NCI-H460 (cell line): ENCODE results near the gene TSC22D1. TPM values are rescaled to one million over a fixed set of nuclear protein-coding genes. Genes with fewer than 3 reads are reported as not detected.

Experiments used
- DNase-seq: peaks from one replicate; pipeline ENCODE4 v3.0.0-alpha.2; 2016; ENCODE audit warnings: low read depth; ENCODE audit errors: extremely low read depth
- total RNA-seq: library from RNA; depleted of rRNA; stranded (reverse); fragments of >200 nt; shearing (Covaris generic); gene quantifications from 2 replicates; pipeline ENCODE4 v1.2.3, GENCODE V29; 2014; rRNA removed

Gene TSC22D1
- total RNA-seq, 1 experiment from 2014 or later = 154 TPM

GRCh38 chr13:44393391-44393790 is 182.7 kb downstream of the TSC22D1 start:
- DNase-seq = no peak

- no peak for DNase-seq
Measured at GRCh38 chr13:44389876-44390275, 186.3 kb downstream of the TSC22D1 start.

- no peak for DNase-seq
Measured at GRCh38 chr13:44389060-44389666, 187.0 kb downstream of the TSC22D1 start.

DNA sequence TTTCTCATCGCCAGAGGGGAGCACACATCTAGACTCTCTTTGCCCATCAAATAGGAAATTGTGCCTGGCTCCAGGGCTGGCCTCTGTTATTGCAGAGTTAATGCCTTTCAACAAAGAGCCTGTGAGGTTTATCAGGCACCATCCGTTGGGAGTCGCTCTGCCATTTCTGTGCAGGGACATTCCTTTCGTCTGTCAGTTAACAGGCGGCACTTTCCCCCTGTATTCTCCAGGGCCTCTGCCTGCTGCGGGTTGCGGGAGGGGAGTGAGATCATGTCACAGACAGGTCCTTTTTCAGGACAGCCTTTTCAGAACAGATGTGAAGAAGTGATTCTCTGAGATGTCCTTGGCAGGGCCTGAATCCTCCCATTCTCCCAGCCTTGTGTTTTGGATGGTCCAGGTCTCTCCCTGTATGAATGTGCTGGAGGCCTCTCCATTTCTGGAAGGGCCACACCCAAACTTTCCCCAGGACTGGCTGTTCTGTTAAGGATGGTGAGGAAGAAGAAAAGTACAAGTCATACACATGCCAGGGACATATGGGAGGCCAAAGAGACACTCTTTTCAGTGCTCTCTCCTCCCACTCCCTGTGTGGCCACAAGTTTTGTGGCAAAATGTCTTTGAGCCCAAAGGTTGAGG is 187.6 kb downstream of the TSC22D1 start:
- DNase-seq = no peak

GRCh38 chr13:44386913-44387556 is 189.1 kb downstream of the TSC22D1 start:
- DNase-seq = no peak

GRCh38 chr13:44385847-44386246 is 190.3 kb downstream of the TSC22D1 start:
- no peak for DNase-seq

- DNase-seq = no peak
Measured at GRCh38 chr13:44385401-44385800, 190.7 kb downstream of the TSC22D1 start.

DNA sequence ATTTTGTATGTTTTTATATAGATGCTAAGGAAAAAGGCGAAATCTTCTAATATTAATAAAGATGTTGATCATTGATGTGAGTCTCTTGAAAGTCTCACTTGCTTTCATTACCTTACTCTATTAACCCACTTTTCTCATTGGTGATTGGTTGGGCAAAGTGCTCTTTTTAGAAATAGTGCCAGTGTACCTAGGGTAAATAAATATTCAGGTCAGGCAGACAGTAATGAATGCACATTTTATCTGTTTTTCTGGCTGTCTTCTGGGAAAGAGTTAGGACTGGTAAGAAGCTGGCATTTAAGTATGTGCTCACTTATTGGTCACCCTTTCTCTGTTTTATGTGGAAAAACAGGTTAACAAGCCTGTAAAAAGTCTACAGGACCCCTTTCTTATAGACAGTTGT is 191.4 kb downstream of the TSC22D1 start:
- no peak for DNase-seq

DNA sequence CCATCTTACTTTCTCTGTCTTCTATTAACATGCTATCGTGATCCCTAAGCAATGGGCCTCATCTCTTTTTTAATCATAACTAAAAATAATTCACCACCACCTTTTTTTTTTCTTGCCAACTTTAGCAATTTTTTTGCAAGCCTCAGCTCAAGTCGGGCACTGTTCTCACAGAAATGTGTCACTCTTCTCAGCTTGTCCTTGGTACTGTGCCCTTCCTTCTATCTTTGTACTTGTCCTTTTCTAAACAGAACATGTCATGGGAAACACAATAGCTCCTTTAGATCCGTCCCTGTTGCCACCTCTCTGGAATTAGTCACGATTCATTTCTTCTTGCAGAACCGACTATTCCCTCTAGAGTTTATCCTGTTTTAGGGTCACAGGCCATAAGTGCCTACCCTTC is 192.2 kb downstream of the TSC22D1 start:
- no peak for DNase-seq

GRCh38 chr13:44382635-44383145 is 193.4 kb downstream of the TSC22D1 start:
- no peak for DNase-seq

Other genes with a start within 250 kb of the TSC22D1 start
- 0.59 and 0.61 TPM in 2 replicates for gene SERP2, start 202.5 kb downstream of the TSC22D1 start, total RNA-seq